K562 (cell line): ENCODE data around the gene PLCB1. TPM values are rescaled to one million over a fixed set of nuclear protein-coding genes. Genes with fewer than 3 reads are reported as not detected.

Experiments
- ATAC-seq: fragments of 200-7000 bp; cut with Tn5 transposase; 3 replicates; pipeline ENCODE4 v1.9.1; 2020; ENCODE audit warnings: moderate library complexity
- BruUV-seq: library from RNA; stranded (reverse); fragments of 400-500 nt; replicated peaks from 2 replicates; lab custom pipeline; 2021; lab: Mats Ljungman, UMichigan
- CTCF ChIA-PET: fragments of 300-600 bp; formaldehyde crosslinking; extraction: SDS; loops from one replicate; lab custom pipeline; 2021; ENCODE audit warnings: low intra/inter-chr PET ratio; lab: Yijun Ruan, JAX
- POLR2A ChIA-PET: fragments of 300-600, 350-650 bp; sonication (Branson Sonifier 250); formaldehyde crosslinking; extraction: SDS; loops from one replicate; lab custom pipeline; 2021; ENCODE audit warnings: antibody characterized with exemption, inconsistent platforms; lab: Yijun Ruan, JAX
- DNase-seq, 4 experiments: peaks; one replicate each; pipeline versions ENCODE4 v3.0.0 to v3.0.0-alpha.2; 2011 to 2018; ENCODE audit warnings: low spot score in 3 of 4, mixed read lengths in 3 of 4; ENCODE audit errors: extremely low read depth in 1 of 4
- FAIRE-seq: peaks from 2 replicates; lab custom pipeline; 2011; peaks lifted over from hg19 to GRCh38; lab: Jason Lieb, UNC
- H2AFZ ChIP-seq: 2 replicates; pipeline ENCODE4 v1.6.0; 2011; ENCODE audit warnings: low read depth, low read length, control low read depth, inconsistent platforms
- H3K27ac ChIP-seq: fragments of 200-600 bp; 3 replicates; pipeline ENCODE4 v1.8.0; 2011; ENCODE audit warnings: low read depth, mild to moderate bottlenecking, control low read depth, inconsistent platforms, low read length, moderate library complexity, mixed read lengths; ENCODE audit errors: extremely low read depth
- H3K27me3 ChIP-seq, 2 experiments: fragments of 300-600 bp in 1 of 2; 2 replicates in 1 of 2; 3 replicates in 1 of 2; pipeline versions ENCODE4 v1.6.0 to v1.8.0; 2011; ENCODE audit warnings: inconsistent platforms in 2 of 2, low read length in 2 of 2, mild to moderate bottlenecking in 1 of 2, mixed read lengths in 1 of 2, moderate library complexity in 1 of 2; ENCODE audit not compliant: control insufficient read depth in 2 of 2, insufficient read depth in 2 of 2
- H3K36me3 ChIP-seq: fragments of 300-600 bp; 3 replicates; pipeline ENCODE4 v1.8.0; 2011; ENCODE audit warnings: mild to moderate bottlenecking, low read length, inconsistent platforms; ENCODE audit not compliant: control insufficient read depth, insufficient read depth
- H3K4me1 ChIP-seq, 2 experiments: fragments of 200-600 bp in 1 of 2; replicated peaks in 1 of 2; 2 replicates in 1 of 2; 3 replicates in 1 of 2; pipeline versions ENCODE4 v1.5.1 to v1.8.0; 2011; ENCODE audit warnings: inconsistent platforms in 2 of 2, low read length in 2 of 2, mild to moderate bottlenecking in 1 of 2, mixed read lengths in 1 of 2, moderate library complexity in 1 of 2; ENCODE audit not compliant: control insufficient read depth in 2 of 2, insufficient read depth in 2 of 2
- H3K4me2 ChIP-seq: 2 replicates; pipeline ENCODE4 v1.6.1; 2011; ENCODE audit warnings: low read length, control low read depth, inconsistent platforms, mixed read lengths; ENCODE audit not compliant: insufficient read depth
- H3K4me3 ChIP-seq: fragments of 200-600 bp; sonication (generic), shearing (Covaris generic); 2 replicates; pipeline ENCODE4 v1.5.1; 2016; ENCODE audit warnings: control low read depth, inconsistent platforms
- H3K79me2 ChIP-seq: fragments of 200-600 bp; 3 replicates; pipeline ENCODE4 v1.8.0; 2011; ENCODE audit warnings: low read length, inconsistent platforms; ENCODE audit not compliant: control insufficient read depth, insufficient read depth
- H3K9ac ChIP-seq, 2 experiments: 2 replicates each; pipeline versions ENCODE4 v1.6.0 to v1.6.1; 2011; ENCODE audit warnings: low read depth in 2 of 2, low read length in 2 of 2, control low read depth in 1 of 2, inconsistent platforms in 1 of 2, mild to moderate bottlenecking in 1 of 2, mixed read lengths in 1 of 2; ENCODE audit not compliant: insufficient read depth in 1 of 2
- H3K9me1 ChIP-seq: one replicate; pipeline ENCODE4 v1.6.0; 2011; ENCODE audit warnings: inconsistent platforms, mild to moderate bottlenecking, low read length, moderate library complexity; ENCODE audit not compliant: control insufficient read depth, insufficient read depth
- H3K9me3 ChIP-seq: replicated peaks from 2 replicates; pipeline ENCODE4 v1.5.1; 2011; ENCODE audit warnings: low read depth, low read length, inconsistent platforms; ENCODE audit not compliant: control insufficient read depth, insufficient read depth
- H4K20me1 ChIP-seq: replicated peaks from 2 replicates; pipeline ENCODE4 v1.6.1; 2011; ENCODE audit warnings: low read length, inconsistent platforms, mixed read lengths; ENCODE audit not compliant: control insufficient read depth, insufficient read depth
- CHCHD3 ChIP-seq: fragments of 250-450 bp; sonication (Bioruptor Pico); IDR thresholded peaks from 2 replicates; pipeline ENCODE4 v2.1.2; 2022; ENCODE audit warnings: mild to moderate bottlenecking
- GABPB2 ChIP-seq: fragments of 250-450 bp; sonication (Bioruptor Pico); conservative IDR thresholded peaks from 2 replicates; pipeline ENCODE4 v1.5.1; 2021; ENCODE audit warnings: mild to moderate bottlenecking
- KLF16 ChIP-seq: IDR thresholded peaks from 2 replicates; pipeline ENCODE4 v1.6.1; 2016; ENCODE audit warnings: antibody characterized with exemption
- NR0B1 ChIP-seq: fragments of 450-650 bp; IDR thresholded peaks from one replicate; pipeline ENCODE4 v1.6.1; 2018; ENCODE audit warnings: mild to moderate bottlenecking, moderate library complexity; ENCODE audit not compliant: partially characterized antibody
- SPI1 ChIP-seq: IDR thresholded peaks from 2 replicates; pipeline ENCODE4 v1.6.1; 2011; ENCODE audit warnings: low read depth, low read length, control low read depth, borderline replicate concordance
- TBL1XR1 ChIP-seq, 2 experiments: IDR thresholded peaks; 2 replicates each; pipeline ENCODE4 v1.6.1; 2012; ENCODE audit warnings: improper control_type of control experiment in 2 of 2, low read length in 2 of 2, mild to moderate bottlenecking in 1 of 2
- ZNF282 ChIP-seq: sonication (generic); formaldehyde crosslinking; IDR thresholded peaks from 2 replicates; pipeline ENCODE4 v1.8.1; 2023; ENCODE audit warnings: missing genetic modification reagents
- ZNF445 ChIP-seq: fragments of 250-450 bp; sonication (Bioruptor Pico); IDR thresholded peaks from 2 replicates; pipeline ENCODE4 v1.4.0; 2020; ENCODE audit warnings: low read depth, mild to moderate bottlenecking, moderate library complexity
- ZNF609 ChIP-seq: sonication (generic); formaldehyde crosslinking; IDR thresholded peaks from 2 replicates; pipeline ENCODE4 v1.8.1; 2023; ENCODE audit warnings: missing genetic modification reagents, mild to moderate bottlenecking, borderline replicate concordance
- WGBS: fragments of 100-300 bp; shearing (Covaris generic); methylation state at CpG from one replicate; pipeline ENCODE4 v1.1.6; 2016; ENCODE audit warnings: low coverage, mixed read lengths; ENCODE audit not compliant: insufficient coverage; ENCODE audit errors: missing lambda C conversion rate; 5-methylcytosine and 5-hydroxymethylcytosine counted together
- in situ Hi-C: fragments of 300-500 bp; cut with MboI; formaldehyde crosslinking; loops from 4 replicates; pipeline ENCODE4 v1.15.0; 2018; ENCODE audit warnings: inconsistent platforms, mixed read lengths
- intact Hi-C: fragments of 100-400 bp; cut with micrococcal nuclease; formaldehyde crosslinking; loops from 2 replicates; pipeline ENCODE4 v1.14.2; 2022
- polyA plus RNA-seq, 8 experiments: library from polyadenylated mRNA; depleted of rRNA in 4 of 8; stranded (reverse) in 5 of 8; unstranded in 3 of 8; fragments of >200 nt; fragmentation: Nextera tagmentation in 2 of 8; fragmentation: Illumina TruSeq in 1 of 8; extraction: Ambion mirVana in 2 of 8; extraction: Trizol in 1 of 8; gene quantifications; 2 replicates each; pipeline versions ENCODE4 v1.2.1 to v1.2.3, GENCODE V29; 2011 to 2014; ENCODE audit warnings: inconsistent platforms in 1 of 8, missing spikeins in 1 of 8
- total RNA-seq, 7 experiments: library from RNA; depleted of rRNA in 6 of 7; stranded (reverse); fragments of >200 nt in 6 of 7; fragmentation: Illumina TruSeq in 2 of 7; extraction: Trizol in 2 of 7; gene quantifications; 2 replicates each; pipeline versions ENCODE4 v1.2.1 to v1.2.3, GENCODE V29; 2011 to 2021; ENCODE audit warnings: low replicate concordance in 1 of 7

Gene PLCB1
- total and polyA plus RNA-seq, 9 of the 15 experiments (the other 6 are each of a cell fraction or from before 2014, with no cell fraction given): 0.34 to 3.1 (median 1.3) TPM

GRCh38 chr20:8718279-8718678, 586.2 kb downstream of the PLCB1 start:
- in situ Hi-C loops: loop anchor here (25.0 kb wide), 2 partner anchors 681 to 781 kb away; partner anchors contain the start of gene HAO1
- H3K4me2 ChIP-seq: no peak overlapping the region
- CTCF ChIA-PET: no interaction called here
- WGBS: 0% methylated on average over 3 of the region's 4 CpGs
- ATAC-seq (no peak), FAIRE-seq (no peak), DNase-seq (no peak)
- H2AFZ ChIP-seq: no peak overlapping the region
- H3K4me1 ChIP-seq: no peaks in the 10 kb centered on the region
- no peak overlapping the region for H3K27ac ChIP-seq
- POLR2A ChIA-PET: no interaction called here
- no peaks in the 10 kb centered on the region for H3K27me3 ChIP-seq
- no peak overlapping the region for H3K9ac ChIP-seq
- no peaks in the 10 kb centered on the region for H3K9me1 ChIP-seq
- TF ChIP-seq TBL1XR1 (IDR thresholded peaks at IDR 0.05; ENCODE audit: low read length in 2 of 2) (no peak), ZNF445 (CRISPR knock-in tag) (no peak)
- BruUV-seq: no TSS peak
- no peaks in the 10 kb centered on the region for H3K79me2 ChIP-seq
- no peaks in the 10 kb centered on the region for H3K9me3 ChIP-seq
- H4K20me1 ChIP-seq: no peaks in the 10 kb centered on the region
- intact Hi-C loops: no loop called here
- no peak overlapping the region for H3K4me3 ChIP-seq
- no peaks in the 10 kb centered on the region for H3K36me3 ChIP-seq

- no peaks in the 10 kb centered on the region for H3K36me3 ChIP-seq
- no peaks in the 10 kb centered on the region for H3K27me3 ChIP-seq
- H3K9me3 ChIP-seq: no peaks in the 10 kb centered on the region
- BruUV-seq: no TSS peak
- no peak overlapping the region for H3K27ac ChIP-seq
- no peak for DNase-seq
- no peaks in the 10 kb centered on the region for H3K79me2 ChIP-seq
- ATAC-seq: no peak
- H3K9me1 ChIP-seq: no peaks in the 10 kb centered on the region
- in situ Hi-C loops (loop anchor here (25.0 kb wide), 2 partner anchors 683 to 783 kb away; partner anchors contain the start of gene HAO1), intact Hi-C loops (loop anchor here (5.0 kb wide), 3 partner anchors 678 to 1953 kb away; partner anchors contain the start of gene BMP2)
- no peak overlapping the region for H3K9ac ChIP-seq
- POLR2A ChIA-PET: no interaction called here
- 0% methylated on average over 4 of the region's 4 CpGs for WGBS
- no peaks in the 10 kb centered on the region for H4K20me1 ChIP-seq
- H3K4me3 ChIP-seq: no peak overlapping the region
- no peaks in the 10 kb centered on the region for H3K4me1 ChIP-seq
- no peak for FAIRE-seq
- no peak overlapping the region for H3K4me2 ChIP-seq
- CTCF ChIA-PET: no interaction called here
- no peak overlapping the region for H2AFZ ChIP-seq
- TF ChIP-seq SPI1 (no peak), ZNF609 (CRISPR knock-in tag) (no peak), CHCHD3 (CRISPR knock-in tag) (no peak), ZNF282 (CRISPR knock-in tag) (no peak), KLF16 (no peak), GABPB2 (CRISPR knock-in tag) (no peak), NR0B1 (no peak)
Measured at GRCh38 chr20:8720089-8720488, 588.0 kb downstream of the PLCB1 start.
